K562 (cell line): Measurements from ENCODE around the gene GALT. TPM values are rescaled to one million over a fixed set of nuclear protein-coding genes. Genes with fewer than 3 reads are reported as not detected.

Experiments
- ATF6 ChIP-seq: sonication (generic); formaldehyde crosslinking; IDR thresholded peaks from 2 replicates; pipeline ENCODE4 v1.4.0; 2020; ENCODE audit warnings: mild to moderate bottlenecking, missing genetic modification reagents
- CEBPG ChIP-seq, 3 experiments: fragments of 200-800 bp in 1 of 3; sonication (Bioruptor generic) in 1 of 3; sonication (generic) in 1 of 3; formaldehyde crosslinking in 1 of 3; IDR thresholded peaks in 2 of 3; conservative IDR thresholded peaks in 1 of 3; 2 replicates each; pipeline versions ENCODE4 v1.6.1 to v1.8.0; 2016 to 2022; ENCODE audit warnings: missing compliant biosample characterization in 2 of 3, missing genetic modification characterization in 2 of 3, mild to moderate bottlenecking in 1 of 3, missing genetic modification reagents in 1 of 3
- E2F6 ChIP-seq, 2 experiments: IDR thresholded peaks; 2 replicates each; pipeline ENCODE4 v1.6.1; 2011; ENCODE audit warnings: borderline replicate concordance in 1 of 2, control low read depth in 1 of 2, low read depth in 1 of 2, low read length in 1 of 2, mild to moderate bottlenecking in 1 of 2, mixed read lengths in 1 of 2, moderate library complexity in 1 of 2; ENCODE audit not compliant: insufficient read depth in 1 of 2, insufficient read length in 1 of 2, poor library complexity in 1 of 2, severe bottlenecking in 1 of 2; ENCODE audit errors: extremely low read depth in 1 of 2
- PML ChIP-seq: IDR thresholded peaks from 2 replicates; pipeline ENCODE4 v1.6.1; 2012; ENCODE audit warnings: low read length, inconsistent platforms
- REST ChIP-seq, 2 experiments: fragments of 450-650 bp; formaldehyde crosslinking in 1 of 2; IDR thresholded peaks; 2 replicates each; pipeline versions ENCODE4 v1.4.0 to v1.6.1; 2014 to 2020; ENCODE audit warnings: mild to moderate bottlenecking in 2 of 2, borderline replicate concordance in 1 of 2, low read depth in 1 of 2
- TCF7L2 ChIP-seq: fragments of 150-350 bp; IDR thresholded peaks from 2 replicates; pipeline ENCODE4 v1.6.1; 2016; ENCODE audit warnings: low read depth, mild to moderate bottlenecking, low read length, moderate library complexity
- VEZF1 ChIP-seq: fragments of 200-800 bp; sonication (Bioruptor generic); IDR thresholded peaks from 2 replicates; pipeline ENCODE4 v1.6.1; 2017; ENCODE audit warnings: missing genetic modification characterization, missing compliant biosample characterization
- XRCC5 ChIP-seq: fragments of 200-400 bp; formaldehyde crosslinking; IDR thresholded peaks from 2 replicates; pipeline ENCODE4 v1.6.1; 2017; ENCODE audit warnings: low read depth, mild to moderate bottlenecking, low read length
- ZBTB7A ChIP-seq: IDR thresholded peaks from 2 replicates; pipeline ENCODE4 v1.6.1; 2011; ENCODE audit warnings: low read depth, mild to moderate bottlenecking, low read length, moderate library complexity, borderline replicate concordance; ENCODE audit not compliant: control insufficient read depth
- polyA plus RNA-seq, 8 experiments: library from polyadenylated mRNA; depleted of rRNA in 4 of 8; stranded (reverse) in 5 of 8; unstranded in 3 of 8; fragments of >200 nt; fragmentation: Nextera tagmentation in 2 of 8; fragmentation: Illumina TruSeq in 1 of 8; extraction: Ambion mirVana in 2 of 8; extraction: Trizol in 1 of 8; gene quantifications; 2 replicates each; pipeline versions ENCODE4 v1.2.1 to v1.2.3, GENCODE V29; 2011 to 2014; ENCODE audit warnings: inconsistent platforms in 1 of 8, missing spikeins in 1 of 8
- total RNA-seq, 7 experiments: library from RNA; depleted of rRNA in 6 of 7; stranded (reverse); fragments of >200 nt in 6 of 7; fragmentation: Illumina TruSeq in 2 of 7; extraction: Trizol in 2 of 7; gene quantifications; 2 replicates each; pipeline versions ENCODE4 v1.2.1 to v1.2.3, GENCODE V29; 2011 to 2021; ENCODE audit warnings: low replicate concordance in 1 of 7

Gene GALT
- total and polyA plus RNA-seq, 9 of the 15 experiments (the other 6 are each of a cell fraction or from before 2014, with no cell fraction given) = 7.3 to 29.2 (median 15.6) TPM

GRCh38 chr9:34612788-34613390, 33.6 kb upstream of the GALT start (continued):
- no peak for TF ChIP-seq TCF7L2
- TF ChIP-seq PML = no peak
- TF ChIP-seq ZBTB7A = peak; percentile 49; the same call in 1 of the 2 replicates
- no peak for TF ChIP-seq VEZF1
- TF ChIP-seq CEBPG (CRISPR knock-in tag; IDR thresholded peaks at IDR 0.05) = no peak
- TF ChIP-seq CEBPG (tag; conservative IDR thresholded peaks at IDR 0.05 in 1 of 2, IDR thresholded peaks at IDR 0.05 in 1 of 2) = no peak
- TF ChIP-seq ATF6 (CRISPR knock-in tag) = 0 out of 2 replicates have a peak, but pooled peaks have one; percentile 16
- TF ChIP-seq XRCC5 = peak; percentile 25; the same call in 1 of the 2 replicates
- peak; percentile 39; the same call in 1 of the 2 replicates for TF ChIP-seq REST (IDR thresholded peaks at IDR 0.05; ENCODE audit: borderline replicate concordance)
- TF ChIP-seq REST (CRISPR knock-in tag; IDR thresholded peaks at IDR 0.05; ENCODE audit: low read depth) = no peak
- TF ChIP-seq E2F6 (IDR thresholded peaks at IDR 0.05; ENCODE audit: borderline replicate concordance in 1 of 2, extremely low read depth in 1 of 2, insufficient read depth in 1 of 2, insufficient read length in 1 of 2, low read depth in 1 of 2, low read length in 1 of 2, poor library complexity in 1 of 2, severe bottlenecking in 1 of 2) = peak in 1 of 2 experiments; percentile 14
